GM12801 (cell line): ENCODE results near the gene PPFIBP2.

Experiments
- CTCF ChIP-seq: IDR thresholded peaks from one replicate; pipeline ENCODE4 v1.5.1; 2011; ENCODE audit warnings: control low read depth; ENCODE audit not compliant: insufficient read length; ENCODE audit errors: extremely low read depth

Gene PPFIBP2

GRCh38 chr11:7528514-7529049 is 14.8 kb downstream of the PPFIBP2 start:
- no peak for TF ChIP-seq CTCF

GRCh38 chr11:7530013-7530640 is 16.3 kb downstream of the PPFIBP2 start:
- no peak for TF ChIP-seq CTCF

DNA sequence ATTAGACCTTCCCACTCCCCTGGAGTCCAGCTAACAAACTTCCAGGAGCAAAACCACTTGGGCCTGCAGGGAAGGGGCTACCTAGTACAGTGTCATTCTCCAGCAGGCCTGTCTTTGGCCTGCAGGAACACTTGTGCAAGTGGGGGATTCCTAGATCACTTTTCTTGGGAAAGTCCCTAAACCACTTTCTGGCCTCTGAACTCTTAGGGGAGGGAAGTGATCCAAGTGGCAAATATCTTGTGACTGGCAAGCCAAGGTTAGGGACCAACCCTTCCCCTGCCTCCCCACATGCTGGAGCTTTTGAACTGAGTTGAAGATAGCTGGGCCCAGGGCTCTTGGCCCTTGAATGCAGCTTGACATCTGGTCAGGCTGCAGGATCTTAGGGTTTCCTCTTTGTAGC is 17.2 kb downstream of the PPFIBP2 start:
- TF ChIP-seq CTCF = no peak

- TF ChIP-seq CTCF = no peak
These were observed 18.8 kb downstream of the PPFIBP2 start for GRCh38 chr11:7532405-7533145.

DNA sequence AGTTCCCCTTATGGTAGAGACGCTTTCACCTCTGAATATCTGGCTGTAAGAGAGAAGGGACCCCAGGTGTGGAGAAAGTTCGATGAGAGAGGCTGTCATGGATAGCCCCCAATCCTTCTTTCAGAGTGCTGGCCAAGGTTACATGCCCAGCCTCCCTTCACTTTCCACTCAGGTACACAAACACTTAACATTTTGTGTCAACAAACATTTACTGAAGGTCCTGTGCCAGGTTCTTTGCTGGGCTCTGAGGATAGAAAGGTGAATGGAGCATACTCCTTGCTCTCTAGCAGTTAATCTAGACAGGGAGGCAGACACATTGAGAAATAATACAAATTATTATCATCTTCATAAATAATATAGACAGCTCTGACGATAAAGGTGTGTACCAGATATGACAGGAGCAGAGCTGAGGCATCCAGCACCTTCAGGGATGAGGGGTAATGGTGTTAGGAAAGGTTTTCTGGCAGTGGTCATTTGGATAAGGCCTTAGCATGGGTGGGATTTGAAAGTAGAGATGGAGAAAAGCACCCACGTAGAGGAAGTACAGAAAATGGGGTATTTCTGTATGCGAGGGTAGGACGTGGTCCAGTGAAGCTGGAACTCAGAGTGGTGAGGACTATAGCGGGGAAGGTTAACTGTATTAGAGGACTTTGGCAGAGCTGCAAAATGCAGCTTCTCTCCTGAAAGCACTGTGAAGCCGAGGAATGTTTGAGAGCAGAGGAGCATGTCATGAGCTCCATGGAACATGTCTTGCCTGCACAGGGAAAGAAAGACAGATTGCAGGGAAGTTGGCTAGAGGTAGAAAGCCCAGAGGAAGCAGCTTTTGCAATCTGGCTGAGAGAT is 19.6 kb downstream of the PPFIBP2 start:
- TF ChIP-seq CTCF = no peak

GRCh38 chr11:7534042-7534378 is 20.2 kb downstream of the PPFIBP2 start:
- TF ChIP-seq CTCF = no peak

DNA sequence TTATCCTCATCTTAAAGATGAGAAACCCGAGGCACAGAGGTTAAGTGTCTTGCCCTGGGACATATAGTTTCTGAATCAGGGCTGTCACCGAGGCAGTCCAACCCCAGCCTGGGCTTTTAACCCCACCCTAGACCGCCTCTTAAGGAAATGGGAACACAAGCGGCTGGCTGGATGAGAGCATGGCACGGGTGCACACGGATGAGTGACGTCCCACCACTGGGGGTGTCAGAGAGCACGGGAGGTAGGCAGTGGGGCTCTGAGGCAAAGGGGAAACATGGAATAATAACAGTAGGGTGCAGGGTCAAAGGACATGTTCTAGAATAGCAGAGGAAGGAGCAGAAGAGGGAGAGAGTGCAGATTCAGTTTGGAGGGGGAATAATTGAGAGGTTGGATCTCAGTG is 22.3 kb downstream of the PPFIBP2 start:
- no peak for TF ChIP-seq CTCF
